NCI-H1436 (cell line): ENCODE data around the gene NPTXR.

ENCODE experiments used
- DNase-seq: peaks from one replicate; lab custom pipeline; 2025; lab: John Stamatoyannopoulos, UW

The NPTXR gene

GRCh38 chr22:38796262-38796957 is 47.4 kb downstream of the NPTXR start:
- no peak for DNase-seq

GRCh38 chr22:38795569-38795968 is 48.3 kb downstream of the NPTXR start:
- no peak for DNase-seq

- DNase-seq, result peak; percentile 98
Measured at GRCh38 chr22:38793721-38794466, 49.9 kb downstream of the NPTXR start, which contains the start of gene DNAL4. Gene DNAL4 (minus strand): TSS chr22:38794143. CDS start chr22:38782731, 11,412 bp downstream.

DNA sequence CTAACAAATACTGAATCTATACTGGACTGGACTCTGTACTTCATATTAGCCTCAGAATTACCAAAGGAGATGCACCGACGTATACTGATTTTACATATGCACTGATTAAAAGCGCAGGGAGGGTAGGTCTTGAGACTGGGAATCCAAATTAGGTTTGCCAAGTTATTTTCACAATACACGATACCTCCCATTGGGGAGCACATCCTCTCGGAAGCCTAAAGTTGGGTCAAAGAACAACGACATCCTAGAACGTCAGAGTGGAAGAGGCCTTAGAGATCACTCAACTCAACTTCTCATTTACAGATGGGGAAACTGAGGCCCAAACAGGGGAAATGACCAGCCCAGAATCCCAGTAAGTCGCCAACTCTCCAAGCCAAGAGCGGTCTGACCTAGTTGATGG is 50.5 kb downstream of the NPTXR start:
- DNase-seq, result no peak

DNA sequence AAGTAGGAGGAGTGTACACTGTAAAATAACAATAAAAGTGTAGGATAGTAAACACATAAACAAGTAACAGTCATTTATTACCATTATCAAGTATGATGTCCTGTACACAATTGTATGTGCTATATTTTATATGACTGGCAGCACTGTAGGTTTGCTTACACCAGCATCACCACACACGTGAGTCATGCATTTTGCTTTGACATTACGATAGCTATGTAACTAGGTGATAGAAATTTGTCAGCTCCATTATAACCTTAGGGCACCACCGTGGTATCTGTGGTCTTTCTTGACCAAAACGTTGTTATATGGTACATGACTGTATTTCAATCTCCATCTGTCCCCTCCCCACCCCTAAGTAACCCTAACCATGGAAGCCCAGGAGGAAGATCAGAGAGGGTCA is 51.0 kb downstream of the NPTXR start:
- DNase-seq, result no peak

DNA sequence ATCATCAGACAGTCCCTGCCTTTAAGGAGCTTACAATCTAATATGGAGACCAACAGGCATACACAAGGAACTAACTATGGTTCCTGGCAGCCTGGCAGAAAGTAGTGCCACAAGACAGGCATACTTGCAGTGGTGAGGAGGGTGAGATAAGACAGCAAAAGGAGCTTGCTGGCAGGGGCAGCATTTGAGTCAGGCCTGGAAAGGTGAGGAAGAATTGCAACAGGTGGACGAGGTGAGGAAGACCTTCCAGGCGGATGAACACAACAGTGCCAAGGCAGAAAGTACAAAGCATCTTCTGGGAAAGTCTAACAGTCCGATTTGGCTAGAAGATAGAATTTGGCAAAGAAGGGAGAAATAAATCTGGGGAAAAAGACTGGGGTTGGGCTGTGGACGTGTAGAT is 54.2 kb downstream of the NPTXR start:
- no peak for DNase-seq

GRCh38 chr22:38788846-38789245 is 55.0 kb downstream of the NPTXR start:
- DNase-seq, result no peak

DNA sequence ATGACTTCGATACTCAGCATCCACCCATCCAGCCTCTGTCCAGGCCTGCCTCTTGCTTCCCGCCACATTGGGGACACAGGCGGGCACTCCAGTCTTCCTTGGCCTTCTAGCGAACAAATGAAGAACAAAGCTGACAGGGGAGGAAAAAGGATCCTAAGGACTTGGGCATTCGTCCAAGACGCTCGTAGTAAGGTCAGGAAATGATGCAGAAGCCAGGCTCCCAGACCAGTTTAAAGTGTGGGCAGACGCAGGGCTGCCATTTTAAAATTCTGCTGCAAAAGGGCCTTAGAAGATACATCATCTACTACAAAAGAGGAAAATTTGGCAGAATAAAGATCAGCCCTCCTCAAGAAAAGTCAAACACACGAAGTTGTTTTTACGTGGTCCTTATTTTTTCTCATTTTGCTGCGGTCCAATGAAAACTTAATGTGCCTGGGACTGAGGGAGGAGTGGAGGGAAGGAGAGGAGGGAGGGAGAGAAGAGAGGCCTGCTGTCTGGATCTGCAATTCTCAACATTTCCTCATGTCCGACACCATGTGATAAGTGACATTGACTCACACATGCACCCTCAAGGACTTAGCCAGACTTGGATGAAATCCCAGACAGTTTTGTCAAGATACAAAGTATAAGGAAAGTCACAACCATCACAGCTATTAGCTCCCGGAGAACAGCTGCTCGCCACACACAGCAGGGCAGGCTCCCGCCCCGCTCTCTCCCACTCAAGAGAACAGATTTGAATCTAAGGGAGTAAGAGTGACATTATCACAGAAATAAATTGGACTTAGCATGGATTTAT is 55.6 kb downstream of the NPTXR start:
- DNase-seq, result no peak

- no peak for DNase-seq
Measured at GRCh38 chr22:38786631-38787030, 57.2 kb downstream of the NPTXR start.

- no peak for DNase-seq
Measured at GRCh38 chr22:38784856-38785255, 59.0 kb downstream of the NPTXR start.

DNA sequence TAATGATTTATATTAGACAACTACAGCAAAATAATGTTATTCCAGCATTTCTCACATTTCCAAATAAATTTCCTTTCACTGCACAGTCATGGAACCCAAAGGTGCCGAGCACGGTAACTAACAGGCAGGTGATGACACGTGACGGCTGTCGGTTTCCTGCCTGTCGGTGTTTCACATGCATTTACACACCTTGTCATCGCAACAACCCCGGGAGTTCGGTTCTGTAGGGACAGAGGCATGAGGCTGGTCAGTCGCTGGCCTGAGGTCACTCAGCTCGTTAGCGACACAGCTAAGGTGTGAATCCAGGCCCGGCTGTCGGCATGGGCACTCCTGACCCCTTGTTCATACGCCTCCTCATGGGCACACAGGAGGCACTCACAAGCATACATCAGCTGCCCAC is 59.8 kb downstream of the NPTXR start:
- DNase-seq, result no peak

GRCh38 chr22:38783095-38783615 is 60.7 kb downstream of the NPTXR start:
- no peak for DNase-seq

GRCh38 chr22:38782402-38783094 is 61.3 kb downstream of the NPTXR start:
- DNase-seq, result no peak

GRCh38 chr22:38781033-38781432 is 62.8 kb downstream of the NPTXR start:
- no peak for DNase-seq

GRCh38 chr22:38777087-38777671 is 66.6 kb downstream of the NPTXR start:
- DNase-seq, result no peak

- no peak for DNase-seq
Measured at GRCh38 chr22:38776086-38776485, 67.7 kb downstream of the NPTXR start.

DNA sequence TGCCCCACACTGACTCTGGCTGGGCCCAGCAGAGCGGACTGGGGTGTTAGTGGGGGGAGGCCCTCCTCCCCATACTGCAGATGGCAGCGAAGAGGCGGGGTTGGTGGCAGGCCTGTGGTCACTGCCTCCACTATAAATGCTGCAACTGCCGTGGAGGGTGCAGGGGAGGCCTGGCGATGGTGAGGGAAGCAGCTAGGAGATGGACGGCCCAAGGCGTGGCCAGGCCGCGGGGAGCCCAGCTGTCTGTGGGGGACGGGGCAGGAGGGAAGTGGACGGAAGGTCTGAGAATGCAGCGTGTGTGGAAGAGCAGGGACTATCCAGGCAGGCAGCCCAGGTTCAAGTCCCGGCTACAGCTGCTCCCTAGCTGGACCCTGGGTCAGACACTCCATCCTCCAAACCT is 68.2 kb downstream of the NPTXR start:
- DNase-seq, result no peak

DNA sequence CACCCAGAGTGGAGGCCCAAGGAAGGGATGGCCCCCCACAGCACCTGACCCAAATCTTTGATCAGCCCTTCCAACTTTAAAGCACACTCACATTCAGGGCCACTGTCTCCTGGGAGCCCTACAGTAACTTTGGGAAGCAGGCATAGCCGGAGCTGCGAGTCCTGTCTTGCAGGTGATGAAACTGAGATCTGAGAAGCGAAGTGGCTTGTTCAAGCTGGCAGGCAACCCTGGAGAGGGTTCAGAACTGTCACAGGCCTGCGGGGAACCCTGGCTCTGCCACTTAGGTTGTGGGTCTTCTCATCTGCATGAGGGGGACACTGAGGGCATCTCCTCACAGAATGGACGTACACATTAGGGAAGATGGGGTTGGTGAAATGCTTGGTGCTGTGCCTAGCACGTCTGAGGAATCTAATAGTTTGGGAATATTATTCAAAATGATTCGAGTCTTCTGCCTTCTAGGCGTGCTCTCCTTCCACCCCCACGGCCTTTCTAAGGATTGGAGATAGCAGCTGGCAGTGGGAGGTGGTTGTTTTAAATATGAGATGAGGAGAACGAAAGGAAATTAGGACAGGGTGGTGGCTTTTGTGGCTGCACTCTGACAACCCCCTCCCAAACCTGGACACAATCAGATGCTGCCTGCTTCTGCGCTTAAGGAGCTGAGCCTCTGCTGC is 69.2 kb downstream of the NPTXR start:
- DNase-seq, result no peak

- DNase-seq, result no peak
Measured at GRCh38 chr22:38773363-38773946, 70.4 kb downstream of the NPTXR start.

- DNase-seq, result no peak
Measured at GRCh38 chr22:38772623-38772873, 71.3 kb downstream of the NPTXR start.
